Cerebellar nuclear complex (tissue), 1 donor: Measurements from ENCODE around the gene ADNP.
A peak's percentile ranks its signal among the peaks of the same experiment; 100 is the strongest.
"Not testable (repeated sequence)": the region's sequence is repeated elsewhere in the genome, so short reads cannot be mapped to it uniquely, and the experiment has no call there.

ENCODE experiments used
- DNase-seq, 2 experiments: peaks; one replicate each; lab custom pipeline; 2025; lab: John Stamatoyannopoulos, UW

ADNP gene

DNA sequence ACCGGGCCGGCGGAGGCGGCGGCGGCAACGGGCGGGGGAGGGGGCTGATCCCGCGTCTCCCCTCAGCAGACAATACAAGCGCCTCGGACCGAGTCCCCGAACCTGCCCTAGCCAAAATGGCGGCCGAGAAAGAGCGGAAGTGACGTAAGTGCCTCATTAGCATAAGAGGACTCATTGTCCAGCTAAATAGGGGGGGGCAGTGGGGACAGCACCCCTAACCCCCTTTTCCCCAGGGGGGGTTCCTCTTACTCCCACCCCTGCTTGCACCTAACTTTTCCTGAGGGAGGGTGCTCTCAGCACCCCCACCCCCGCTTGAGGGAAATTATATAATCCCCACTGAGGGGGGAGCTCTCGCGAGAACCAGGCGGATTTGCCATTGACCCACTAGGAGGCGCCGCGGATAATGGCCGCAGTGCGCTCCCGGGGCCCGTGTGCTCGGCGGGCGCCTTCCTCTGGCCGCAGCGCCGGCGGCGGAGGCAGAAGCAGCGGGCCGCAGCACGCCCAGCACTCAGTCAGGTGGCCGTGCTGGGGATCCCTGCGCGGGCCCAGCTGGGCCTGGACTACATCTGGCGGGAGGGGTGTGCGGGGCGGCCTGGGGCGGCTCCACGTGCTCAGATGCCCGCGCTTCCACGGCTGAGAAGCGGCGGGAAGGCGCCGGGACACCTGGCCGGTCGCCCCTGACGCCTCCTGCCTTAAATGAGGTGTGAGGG lies at the start of gene ADNP:
Gene ADNP, minus strand, starts transcription at position 132 of the 710 bp plus-strand sequence. CDS start 27,441 bp downstream, outside the sequence.
- DNase-seq = peak; percentile 26 to 72

GRCh38 chr20:50980071-50980681 lies 48.9 kb upstream of the ADNP start:
- DNase-seq = no peak

- DNase-seq = not testable (repeated sequence)
These were observed 47.3 kb upstream of the ADNP start for GRCh38 chr20:50978533-50978932.

GRCh38 chr20:50977066-50978021 lies 46.1 kb upstream of the ADNP start:
- no peak for DNase-seq

- no peak for DNase-seq
These were observed 44.6 kb upstream of the ADNP start for GRCh38 chr20:50975701-50976330.

DNA sequence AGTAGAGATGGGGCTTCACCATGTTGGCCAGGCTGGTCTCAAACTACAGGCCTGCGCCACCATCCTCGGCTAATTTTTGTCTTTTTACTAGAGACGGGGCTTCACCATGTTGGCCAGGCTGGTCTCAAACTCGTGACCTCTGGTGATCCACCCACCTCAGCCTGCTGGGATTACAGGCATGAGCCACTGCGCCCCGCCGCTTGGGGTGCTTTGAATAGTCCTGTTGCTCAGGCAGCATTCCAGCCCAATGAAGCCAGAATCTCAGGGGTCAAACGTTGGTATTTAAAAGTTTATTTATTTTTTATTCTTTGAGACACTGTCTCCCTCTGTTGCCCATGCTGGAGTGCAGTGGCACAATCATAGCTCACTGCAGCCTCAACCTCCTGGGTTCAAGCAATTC lies 38.7 kb upstream of the ADNP start:
- no peak for DNase-seq

- no peak for DNase-seq
These were observed 38.2 kb upstream of the ADNP start for GRCh38 chr20:50969435-50969834.

DNA sequence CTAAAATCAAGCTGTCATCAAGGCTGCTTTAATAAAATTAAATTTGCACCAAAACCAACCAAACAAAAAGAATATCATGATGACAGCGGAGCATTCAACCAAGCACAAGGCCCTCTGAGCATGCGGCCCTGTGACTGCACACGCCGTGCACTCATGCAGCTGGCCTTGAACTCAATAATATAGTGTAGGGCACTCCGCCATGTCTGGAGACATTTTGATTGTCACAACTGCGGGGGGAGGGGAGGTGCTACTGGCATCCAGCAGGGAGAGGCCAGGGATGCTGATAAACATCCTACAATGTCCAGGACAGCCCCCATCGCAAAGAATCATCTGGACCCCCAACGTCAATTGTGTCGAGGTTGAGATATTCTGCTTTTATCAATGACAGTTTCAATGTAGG lies 37.1 kb upstream of the ADNP start:
- DNase-seq = no peak

GRCh38 chr20:50967586-50967985 lies 36.3 kb upstream of the ADNP start:
- no peak for DNase-seq

GRCh38 chr20:50959543-50960126 lies 28.4 kb upstream of the ADNP start:
- DNase-seq = no peak

DNA sequence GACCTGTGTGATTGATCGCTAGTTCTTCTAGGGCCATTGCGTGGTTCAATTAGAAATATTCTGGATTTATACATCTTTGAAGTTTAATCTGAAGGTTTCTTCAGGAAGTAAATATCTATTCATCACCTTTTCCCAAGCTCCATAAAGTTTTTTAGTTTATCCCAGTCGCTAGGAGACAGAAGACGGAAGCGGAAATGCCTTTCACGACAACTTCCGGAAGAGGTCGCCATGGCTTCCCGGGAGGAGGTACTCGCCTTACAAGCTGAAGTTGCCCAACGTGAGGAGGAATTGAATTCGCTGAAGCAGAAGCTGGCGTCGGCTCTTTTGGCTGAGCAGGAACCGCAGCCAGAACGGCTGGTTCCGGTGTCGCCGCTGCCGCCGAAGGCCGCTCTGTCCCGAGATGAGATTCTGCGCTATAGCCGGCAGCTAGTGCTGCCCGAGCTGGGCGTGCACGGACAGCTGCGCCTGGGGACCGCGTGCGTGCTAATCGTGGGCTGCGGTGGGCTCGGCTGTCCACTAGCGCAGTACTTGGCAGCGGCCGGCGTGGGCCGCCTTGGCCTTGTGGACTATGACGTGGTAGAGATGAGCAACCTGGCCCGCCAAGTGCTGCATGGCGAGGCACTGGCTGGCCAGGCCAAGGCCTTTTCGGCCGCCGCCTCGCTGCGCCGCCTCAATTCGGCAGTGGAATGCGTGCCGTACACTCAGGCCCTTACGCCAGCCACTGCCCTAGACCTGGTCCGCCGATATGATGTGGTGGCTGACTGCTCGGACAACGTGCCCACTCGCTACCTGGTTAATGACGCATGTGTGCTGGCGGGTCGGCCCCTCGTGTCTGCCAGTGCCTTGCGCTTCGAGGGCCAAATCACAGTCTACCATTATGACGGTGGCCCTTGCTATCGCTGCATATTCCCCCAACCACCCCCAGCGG lies 27.6 kb upstream of the ADNP start, which contains the start of gene MOCS3:
Gene MOCS3, plus strand, starts transcription at position 204 of the 928 bp plus-strand sequence. Its CDS starts 25 bp downstream, at position 229.
- DNase-seq = peak; percentile 61 to 85

DNA sequence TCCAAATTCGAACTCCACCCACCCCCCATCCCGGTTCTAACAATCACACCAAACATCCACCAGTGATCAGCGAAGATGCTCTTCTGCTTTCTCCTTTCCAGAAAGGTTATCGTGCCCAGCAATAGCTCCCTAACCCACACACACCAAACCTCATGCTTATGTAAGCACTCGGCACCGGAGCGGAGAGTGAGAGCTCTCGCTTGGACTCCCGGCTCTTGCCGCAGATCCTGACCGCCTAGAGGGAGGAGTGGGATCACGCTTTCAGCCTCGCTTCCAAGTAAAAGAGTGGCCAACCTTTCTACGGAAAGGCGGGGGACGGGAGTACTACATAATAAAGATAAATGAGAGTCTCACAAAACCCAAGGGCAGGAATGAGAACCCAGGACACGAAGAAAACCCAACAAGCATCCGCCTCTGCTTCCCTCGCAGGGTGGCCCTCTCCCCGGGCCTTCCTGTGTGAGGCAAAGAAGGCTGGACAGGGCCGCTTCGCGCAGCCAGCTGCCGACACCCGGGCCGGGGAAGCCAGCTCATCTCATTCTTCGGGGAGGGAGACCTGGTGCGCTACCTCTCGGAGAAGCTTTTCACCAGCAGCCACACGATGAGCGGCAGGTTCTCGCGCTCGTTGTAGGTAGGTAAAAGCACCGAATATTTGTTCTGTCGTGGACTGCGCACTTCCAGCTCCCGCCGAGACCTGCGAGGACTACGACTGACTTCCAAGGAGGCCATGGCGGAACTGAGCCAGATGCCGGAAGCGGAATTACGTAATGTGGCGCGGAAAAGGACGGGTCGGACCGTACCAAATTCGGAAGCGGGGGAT lies 26.8 kb upstream of the ADNP start, which contains the start of gene DPM1:
Gene DPM1, minus strand, starts transcription at position 735 of the 817 bp plus-strand sequence. Its CDS starts 9 bp downstream, at position 726.
- peak; percentile 0 to 61 for DNase-seq

DNA sequence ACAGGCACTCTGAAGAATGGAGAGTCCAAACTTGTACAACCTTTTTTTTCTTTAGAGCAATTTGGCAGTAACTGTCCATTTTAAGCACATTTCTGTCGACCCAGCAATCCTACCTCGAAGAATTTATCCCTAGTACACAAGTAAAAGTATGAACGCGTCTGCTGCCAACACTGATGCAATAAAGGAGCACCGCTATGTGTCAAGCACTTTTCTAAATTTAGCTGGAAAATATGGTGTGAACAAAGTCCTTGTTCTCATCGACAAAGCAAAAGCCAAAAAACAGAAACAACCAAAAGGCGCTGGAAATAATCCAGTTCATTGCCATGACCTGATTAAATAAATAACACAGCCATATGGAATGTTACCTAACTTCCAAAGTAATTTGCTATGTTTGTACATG lies 26.0 kb upstream of the ADNP start:
- no peak for DNase-seq

- no peak for DNase-seq
These were observed 22.6 kb upstream of the ADNP start for GRCh38 chr20:50953821-50954220.

- DNase-seq = no peak
These were observed 22.0 kb upstream of the ADNP start for GRCh38 chr20:50953196-50953595.

- no peak for DNase-seq
These were observed 17.0 kb upstream of the ADNP start for GRCh38 chr20:50948132-50948785.

DNA sequence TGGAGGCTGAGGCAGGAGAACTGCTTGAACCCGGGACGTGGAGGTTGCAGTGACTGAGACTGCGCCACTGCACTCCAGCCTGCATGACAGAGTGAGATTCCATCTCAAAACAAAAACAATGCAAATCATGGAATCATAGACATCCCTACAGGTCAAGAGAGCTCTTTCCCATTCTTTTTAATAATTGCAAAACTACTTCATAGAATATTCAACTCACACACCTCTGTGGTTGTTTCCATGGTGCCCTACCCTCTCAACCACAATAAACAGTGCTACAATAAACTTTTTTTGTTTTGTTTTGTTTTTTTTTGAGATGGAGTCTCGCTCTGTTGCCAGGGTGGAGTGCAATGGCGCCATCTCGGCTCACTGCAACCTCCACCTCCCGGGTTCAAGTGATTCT lies 11.8 kb upstream of the ADNP start:
- DNase-seq = no peak

GRCh38 chr20:50933589-50933988 lies 2.4 kb upstream of the ADNP start:
- no peak for DNase-seq
